ACHN (cell line): ENCODE results near the gene TENT5A.

Experiments used
- DNase-seq: peaks from one replicate; pipeline ENCODE4 v3.0.0-alpha.2; 2015
- in situ Hi-C: cut with HindIII; loops from 2 replicates; pipeline ENCODE4 v1.10.0; 2017; ENCODE audit warnings: low sequenced_read_pairs, low pct_ligation_motif_present, low pct_unique_long_range_greater_than_20kb

The TENT5A gene

GRCh38 chr6:81774542-81774941 lies 22.1 kb upstream of the TENT5A start:
- DNase-seq, result peak; percentile 35
- in situ Hi-C loops, result no loop called here

GRCh38 chr6:81773887-81774286 lies 21.4 kb upstream of the TENT5A start:
- no peak for DNase-seq
- in situ Hi-C loops, result no loop called here

- in situ Hi-C loops, result no loop called here
- DNase-seq, result peak; percentile 14
Measured at GRCh38 chr6:81772741-81773140, 20.3 kb upstream of the TENT5A start.

GRCh38 chr6:81771097-81771496 lies 18.6 kb upstream of the TENT5A start:
- in situ Hi-C loops, result no loop called here
- no peak for DNase-seq

- in situ Hi-C loops, result no loop called here
- DNase-seq, result no peak
Measured at GRCh38 chr6:81770381-81770780, 17.9 kb upstream of the TENT5A start.

- in situ Hi-C loops, result no loop called here
- no peak for DNase-seq
Measured at GRCh38 chr6:81769824-81770223, 17.3 kb upstream of the TENT5A start.

GRCh38 chr6:81768150-81768942 lies 15.9 kb upstream of the TENT5A start:
- in situ Hi-C loops, result no loop called here

GRCh38 chr6:81767163-81767891 lies 14.8 kb upstream of the TENT5A start:
- peak; percentile 14 for DNase-seq

More at GRCh38 chr6:81768150-81768942, 15.9 kb upstream of the TENT5A start:
- DNase-seq, result no peak

GRCh38 chr6:81766482-81767069 lies 14.1 kb upstream of the TENT5A start:
- in situ Hi-C loops, result no loop called here
- DNase-seq, result peak; percentile 76

More at GRCh38 chr6:81767163-81767891, 14.8 kb upstream of the TENT5A start:
- in situ Hi-C loops, result no loop called here

GRCh38 chr6:81764531-81764930 lies 12.1 kb upstream of the TENT5A start:
- in situ Hi-C loops, result no loop called here
- DNase-seq, result no peak

GRCh38 chr6:81763968-81764367 lies 11.5 kb upstream of the TENT5A start:
- in situ Hi-C loops, result no loop called here
- DNase-seq, result no peak

GRCh38 chr6:81763051-81763450 lies 10.6 kb upstream of the TENT5A start:
- in situ Hi-C loops, result no loop called here
- no peak for DNase-seq

GRCh38 chr6:81762606-81763005 lies 10.1 kb upstream of the TENT5A start:
- in situ Hi-C loops, result no loop called here
- no peak for DNase-seq

- DNase-seq, result no peak
- in situ Hi-C loops, result no loop called here
Measured at GRCh38 chr6:81762132-81762531, 9.7 kb upstream of the TENT5A start.

GRCh38 chr6:81761197-81761596 lies 8.7 kb upstream of the TENT5A start:
- no peak for DNase-seq
- in situ Hi-C loops, result no loop called here

GRCh38 chr6:81759782-81760181 lies 7.3 kb upstream of the TENT5A start:
- in situ Hi-C loops, result no loop called here
- peak; percentile 2 for DNase-seq

GRCh38 chr6:81758221-81758620 lies 5.7 kb upstream of the TENT5A start:
- in situ Hi-C loops, result no loop called here
- no peak for DNase-seq

GRCh38 chr6:81756690-81757089 lies 4.2 kb upstream of the TENT5A start:
- DNase-seq, result no peak
- in situ Hi-C loops, result no loop called here

GRCh38 chr6:81755551-81755950 lies 3.1 kb upstream of the TENT5A start:
- in situ Hi-C loops, result no loop called here
- DNase-seq, result no peak
